ENCODE measurements around the gene SDK1. TPM values are rescaled to one million over a fixed set of nuclear protein-coding genes. Genes with fewer than 3 reads are reported as not detected.

The SDK1 gene
- total RNA-seq, 2 donors from 2014 or later: 3.1 to 3.6 TPM

DNA sequence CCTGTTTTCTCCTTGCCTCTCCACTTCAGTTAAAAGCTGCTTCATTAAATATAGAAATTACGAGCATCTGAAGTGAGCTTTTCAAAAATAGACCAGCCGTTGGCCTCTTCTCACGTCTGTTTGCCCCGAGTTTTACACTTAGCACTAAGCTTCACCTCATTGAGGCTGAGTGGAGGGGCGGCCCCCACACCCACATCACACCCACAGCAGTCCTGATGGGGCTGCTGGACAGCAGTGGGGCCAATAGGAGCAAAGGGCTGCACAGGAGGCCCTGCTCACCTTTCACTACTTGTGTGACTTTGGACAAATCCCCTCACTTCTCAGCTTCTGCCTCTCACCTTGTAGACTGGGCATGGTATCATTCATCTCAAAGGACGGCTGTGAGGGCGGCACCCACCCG, 677.8 kb downstream of the SDK1 start:
- TF ChIP-seq, protein P1, sequence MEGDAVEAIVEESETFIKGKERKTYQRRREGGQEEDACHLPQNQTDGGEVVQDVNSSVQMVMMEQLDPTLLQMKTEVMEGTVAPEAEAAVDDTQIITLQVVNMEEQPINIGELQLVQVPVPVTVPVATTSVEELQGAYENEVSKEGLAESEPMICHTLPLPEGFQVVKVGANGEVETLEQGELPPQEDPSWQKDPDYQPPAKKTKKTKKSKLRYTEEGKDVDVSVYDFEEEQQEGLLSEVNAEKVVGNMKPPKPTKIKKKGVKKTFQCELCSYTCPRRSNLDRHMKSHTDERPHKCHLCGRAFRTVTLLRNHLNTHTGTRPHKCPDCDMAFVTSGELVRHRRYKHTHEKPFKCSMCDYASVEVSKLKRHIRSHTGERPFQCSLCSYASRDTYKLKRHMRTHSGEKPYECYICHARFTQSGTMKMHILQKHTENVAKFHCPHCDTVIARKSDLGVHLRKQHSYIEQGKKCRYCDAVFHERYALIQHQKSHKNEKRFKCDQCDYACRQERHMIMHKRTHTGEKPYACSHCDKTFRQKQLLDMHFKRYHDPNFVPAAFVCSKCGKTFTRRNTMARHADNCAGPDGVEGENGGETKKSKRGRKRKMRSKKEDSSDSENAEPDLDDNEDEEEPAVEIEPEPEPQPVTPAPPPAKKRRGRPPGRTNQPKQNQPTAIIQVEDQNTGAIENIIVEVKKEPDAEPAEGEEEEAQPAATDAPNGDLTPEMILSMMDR (IDR thresholded peaks at IDR 0.05): no peak
- Histone ChIP-seq H3K36me3 (no peaks in the 10 kb centered on the region), H3K27ac (no peak overlapping the region), H3K27me3 (no peaks in the 10 kb centered on the region), H3K4me3 (no peak overlapping the region), H3K4me1 (no peaks in the 10 kb centered on the region), H3K9me3 (no peaks in the 10 kb centered on the region)
- no peak for DNase-seq (ENCODE audit: low spot score)

DNA sequence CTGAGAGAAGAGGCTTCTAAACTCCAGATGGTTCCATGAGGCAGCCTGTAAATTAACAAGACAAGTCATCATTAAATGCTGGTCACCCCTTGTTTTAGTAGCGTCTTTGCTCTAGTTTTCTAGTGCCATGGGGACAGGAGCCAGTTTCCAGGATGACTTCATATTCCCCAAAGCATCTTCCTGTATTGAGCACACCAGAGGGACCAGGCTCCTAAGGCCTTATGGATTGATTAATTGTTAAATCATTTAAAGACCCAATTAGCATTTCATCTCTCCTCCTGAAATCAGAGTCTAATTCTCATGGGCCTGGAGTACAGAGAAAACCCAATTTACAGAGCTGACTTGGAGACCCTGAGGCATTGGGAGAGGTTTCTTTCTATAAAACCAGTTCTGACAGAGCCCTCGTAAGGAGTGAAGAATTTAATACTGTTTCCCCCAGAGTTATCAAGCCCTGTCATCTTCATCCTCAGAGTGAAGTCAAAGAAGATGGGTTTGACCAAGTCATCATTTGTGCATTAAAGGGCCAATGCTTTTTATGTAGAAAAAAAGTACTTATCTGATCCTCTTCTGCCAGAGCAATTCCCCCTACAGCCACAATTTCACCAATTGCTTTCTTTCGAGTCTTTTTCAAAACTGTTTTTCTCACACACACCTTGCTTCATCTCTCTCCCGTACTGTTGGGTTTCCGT, 678.7 kb downstream of the SDK1 start:
- H3K27me3 ChIP-seq: no peaks in the 10 kb centered on the region
- H3K4me1 ChIP-seq: no peaks in the 10 kb centered on the region
- no peak for DNase-seq (ENCODE audit: low spot score)
- no peaks in the 10 kb centered on the region for H3K9me3 ChIP-seq
- no peak overlapping the region for H3K4me3 ChIP-seq
- H3K36me3 ChIP-seq: no peaks in the 10 kb centered on the region
- H3K27ac ChIP-seq: no peak overlapping the region
- TF ChIP-seq, protein P1 (IDR thresholded peaks at IDR 0.05): no peak

DNA sequence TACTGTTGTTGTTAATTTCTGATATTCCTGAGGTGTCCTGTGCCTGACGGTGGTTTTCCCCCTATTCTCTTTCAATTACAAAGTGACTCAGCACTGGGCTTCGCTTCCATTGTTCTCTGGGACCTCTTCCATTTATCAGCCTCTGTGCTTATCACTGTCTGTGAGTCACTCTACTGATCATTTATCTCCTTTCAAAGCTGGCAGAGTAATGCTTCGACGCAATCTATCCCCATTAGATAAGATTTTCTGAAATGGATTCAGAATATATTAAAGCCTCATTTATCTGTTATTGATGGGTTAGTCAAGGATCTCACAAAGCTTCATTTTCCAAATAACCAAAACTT, 679.2 kb downstream of the SDK1 start:
- no peaks in the 10 kb centered on the region for H3K36me3 ChIP-seq
- H3K4me3 ChIP-seq: no peak overlapping the region
- H3K9me3 ChIP-seq: no peaks in the 10 kb centered on the region
- no peaks in the 10 kb centered on the region for H3K27me3 ChIP-seq
- no peak overlapping the region for H3K27ac ChIP-seq
- no peaks in the 10 kb centered on the region for H3K4me1 ChIP-seq
- DNase-seq (ENCODE audit: low spot score): no peak
- TF ChIP-seq, protein P1 (IDR thresholded peaks at IDR 0.05): no peak

DNA sequence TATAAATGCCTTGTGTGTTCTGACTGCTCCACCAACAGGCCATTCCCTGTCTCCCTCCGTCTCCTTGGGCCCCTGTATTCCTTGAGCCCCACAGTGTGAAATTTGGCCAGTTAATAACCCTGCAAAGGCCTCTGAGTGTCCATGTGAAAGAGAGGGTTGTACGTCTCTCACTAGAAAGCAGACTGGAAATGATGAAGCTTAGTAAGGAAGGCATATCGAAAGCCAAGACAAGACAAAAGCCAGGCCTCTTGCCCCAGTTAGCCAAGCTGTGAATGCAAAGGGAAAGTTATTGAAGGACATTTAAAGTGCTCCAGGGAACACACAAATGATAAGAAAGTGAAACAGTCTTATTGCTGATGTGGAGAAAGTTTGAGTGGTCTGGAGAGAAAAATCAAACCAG, 680.2 kb downstream of the SDK1 start:
- TF ChIP-seq, protein P1 (IDR thresholded peaks at IDR 0.05): no peak
- H3K27me3 ChIP-seq: no peaks in the 10 kb centered on the region

DNA sequence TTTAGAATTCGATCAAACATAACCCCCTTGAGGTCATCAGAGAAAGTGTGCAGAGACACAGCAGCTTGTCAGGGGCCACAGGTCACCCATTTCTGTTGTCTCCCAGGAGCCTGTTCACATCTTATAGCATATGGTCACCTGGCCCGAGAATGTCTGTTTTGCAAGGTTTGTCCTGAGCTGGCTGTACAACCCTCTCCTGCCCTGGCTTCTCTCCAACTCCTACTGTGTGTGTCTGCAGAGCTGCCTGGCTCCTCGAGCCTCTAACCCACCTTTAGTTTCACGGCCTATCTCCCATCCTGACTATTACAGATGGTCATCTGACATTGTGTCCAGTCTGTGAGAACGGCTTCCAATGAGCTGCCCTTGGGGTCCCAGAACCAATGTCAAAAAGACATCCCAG, 683.4 kb downstream of the SDK1 start:
- TF ChIP-seq, protein P1 (IDR thresholded peaks at IDR 0.05): no peak
- no peak for DNase-seq (ENCODE audit: low spot score)

More for the DNA sequence above, 680.2 kb downstream of the SDK1 start:
- Histone ChIP-seq H3K4me3 (no peak overlapping the region), H3K27ac (no peak overlapping the region), H3K36me3 (no peaks in the 10 kb centered on the region), H3K9me3 (no peaks in the 10 kb centered on the region), H3K4me1 (no peaks in the 10 kb centered on the region)
- DNase-seq (ENCODE audit: low spot score): no peak

DNA sequence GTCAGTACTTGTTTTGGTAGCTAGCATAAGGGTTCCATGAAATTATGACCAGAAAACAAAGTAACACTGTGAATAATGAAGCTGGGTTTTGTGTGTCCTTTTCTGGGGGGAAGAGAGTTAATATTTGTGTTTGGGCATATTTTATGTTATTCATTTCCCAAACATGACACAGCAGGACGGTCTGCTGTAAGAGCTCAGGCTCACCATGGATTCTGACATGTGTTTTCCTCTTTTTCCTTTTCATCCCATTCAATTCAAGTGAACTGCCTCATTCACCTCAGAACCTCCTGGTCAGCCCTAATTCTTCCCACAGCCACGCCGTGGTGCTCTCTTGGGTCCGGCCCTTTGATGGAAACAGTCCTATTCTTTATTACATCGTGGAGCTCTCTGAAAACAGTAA, 685.9 kb downstream of the SDK1 start:
- Histone ChIP-seq H3K4me3 (no peak overlapping the region), H3K4me1 (no peaks in the 10 kb centered on the region), H3K9me3 (no peaks in the 10 kb centered on the region), H3K27ac (no peak overlapping the region), H3K36me3 (no peaks in the 10 kb centered on the region), H3K27me3 (no peaks in the 10 kb centered on the region)
- no peak for DNase-seq (ENCODE audit: low spot score)
- TF ChIP-seq, protein P1 (IDR thresholded peaks at IDR 0.05): no peak

More for the DNA sequence above, 683.4 kb downstream of the SDK1 start:
- H3K27me3 ChIP-seq: no peaks in the 10 kb centered on the region
- no peaks in the 10 kb centered on the region for H3K4me1 ChIP-seq
- H3K36me3 ChIP-seq: no peaks in the 10 kb centered on the region
- no peaks in the 10 kb centered on the region for H3K9me3 ChIP-seq
- H3K4me3 ChIP-seq: no peak overlapping the region
- no peak overlapping the region for H3K27ac ChIP-seq

All from right atrium auricular region (tissue), 2 donors.